SU-DHL-6 (cell line): ENCODE measurements around the gene E2F3.

Experiments used
- CTCF ChIP-seq: fragments of 200-600 bp; sonication (generic); IDR thresholded peaks from one replicate; pipeline ENCODE4 v1.5.1; 2017; ENCODE audit warnings: antibody characterized with exemption, mild to moderate bottlenecking, low read length, moderate library complexity; ENCODE audit not compliant: insufficient read depth, poor library complexity, severe bottlenecking
- EZH2phosphoT487 ChIP-seq: fragments of 200-600 bp; sonication (generic), shearing (Covaris generic); conservative IDR thresholded peaks from 2 replicates; pipeline ENCODE4 v1.6.1; 2018; ENCODE audit warnings: mild to moderate bottlenecking, antibody characterized with exemption, low read length, moderate library complexity, mixed read lengths

- no peak for TF ChIP-seq CTCF
- TF ChIP-seq EZH2phosphoT487: no peak
These were observed 14.2 kb downstream of the E2F3 start for GRCh38 chr6:20415712-20416454.
